ENCODE measurements around the gene SLC38A3. TPM values are rescaled to one million over a fixed set of nuclear protein-coding genes. Genes with fewer than 3 reads are reported as not detected.
"Not testable (repeated sequence)": the region's sequence is repeated elsewhere in the genome, so short reads cannot be mapped to it uniquely, and the experiment has no call there.

Gene SLC38A3
- total RNA-seq, 4 donors from 2014 or later, result 0.69 to 4.1 TPM; not detected in 2

GRCh38 chr3:50210510-50211367 lies 5.7 kb downstream of the SLC38A3 start:
- peaks cover 0 to under 1% of the 10 kb centered on the region in 2 donors for H3K4me1 ChIP-seq

GRCh38 chr3:50211368-50211717 lies 6.3 kb downstream of the SLC38A3 start:
- H3K36me3 ChIP-seq; intact Hi-C loops (cut with DNase I; ENCODE audit: low total_unique reads); H3K27me3 ChIP-seq; H3K4me3 ChIP-seq; H3K9me3 ChIP-seq; DNase-seq; H3K4me1 ChIP-seq; H3K27ac ChIP-seq: not testable (repeated sequence)

More at GRCh38 chr3:50210510-50211367, 5.7 kb downstream of the SLC38A3 start:
- intact Hi-C loops (cut with DNase I; ENCODE audit: low total_unique reads), result no loop called here
- Histone ChIP-seq H3K9me3 (no peaks in the 10 kb centered on the region), H3K27ac (no peak overlapping the region), H3K4me3 (no peak overlapping the region), H3K27me3 (peaks cover 0 to 3% of the 10 kb centered on the region in 2 donors), H3K36me3 (no peaks in the 10 kb centered on the region)
- no peak for DNase-seq
- TF ChIP-seq POLR2A (IDR thresholded peaks at IDR 0.05) (no peak), CTCF (IDR thresholded peaks at IDR 0.05) (no peak)

DNA sequence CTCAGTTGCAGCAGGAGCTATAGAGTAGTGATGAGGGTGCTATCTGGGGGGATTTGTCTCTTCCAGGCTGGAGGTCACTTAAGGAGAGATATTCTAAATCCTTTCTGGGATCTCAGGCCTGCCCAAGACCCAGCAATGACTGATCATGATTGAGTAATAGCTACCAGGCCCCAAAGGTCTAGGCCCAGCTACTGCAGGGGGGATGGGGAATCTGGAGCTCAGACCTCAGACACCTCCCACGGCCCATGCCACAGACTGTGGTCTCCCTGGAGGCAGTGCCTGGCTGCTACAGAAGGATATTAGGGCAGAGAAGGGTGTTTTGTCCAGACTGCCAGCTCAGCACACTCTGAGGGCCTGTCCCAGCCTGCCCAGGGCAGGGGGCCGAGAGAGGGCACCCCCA lies 6.9 kb downstream of the SLC38A3 start:
- Histone ChIP-seq H3K4me3 (no peak overlapping the region), H3K9me3 (no peaks in the 10 kb centered on the region), H3K36me3 (no peaks in the 10 kb centered on the region), H3K27me3 (no peaks in the 10 kb centered on the region), H3K27ac (no peak overlapping the region), H3K4me1 (no peaks in the 10 kb centered on the region)
- TF ChIP-seq CTCF (IDR thresholded peaks at IDR 0.05) (no peak), POLR2A (IDR thresholded peaks at IDR 0.05) (no peak)
- intact Hi-C loops (cut with DNase I; ENCODE audit: low total_unique reads), result no loop called here
- DNase-seq, result no peak

- Histone ChIP-seq H3K36me3 (no peaks in the 10 kb centered on the region), H3K27ac (no peak overlapping the region), H3K9me3 (no peaks in the 10 kb centered on the region), H3K27me3 (no peaks in the 10 kb centered on the region), H3K4me1 (no peaks in the 10 kb centered on the region), H3K4me3 (no peak overlapping the region)
- TF ChIP-seq CTCF (IDR thresholded peaks at IDR 0.05) (no peak), POLR2A (IDR thresholded peaks at IDR 0.05) (no peak)
- intact Hi-C loops (cut with DNase I; ENCODE audit: low total_unique reads), result no loop called here
- DNase-seq, result no peak
Measured at GRCh38 chr3:50212502-50212901, 7.4 kb downstream of the SLC38A3 start.

DNA sequence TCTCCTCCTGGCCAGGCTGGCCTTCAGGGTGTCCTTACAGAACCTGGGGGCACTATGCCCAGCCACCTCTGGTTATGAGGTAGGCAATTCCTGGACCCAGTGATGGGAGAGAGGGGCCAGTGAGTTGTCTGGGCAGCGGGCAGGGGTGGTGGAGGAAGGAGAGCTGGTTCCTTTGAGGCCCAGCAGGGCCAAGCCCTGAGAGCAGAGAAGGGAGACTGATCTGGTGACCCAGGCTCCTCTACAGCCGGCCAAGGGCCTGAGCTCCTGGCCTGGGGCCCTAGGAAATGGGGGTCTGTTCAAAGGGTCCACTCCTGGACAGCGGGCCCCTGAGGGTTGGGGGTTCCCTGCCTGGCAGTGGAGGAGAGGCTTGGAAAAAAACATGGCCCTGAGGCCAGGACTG lies 7.9 kb downstream of the SLC38A3 start:
- TF ChIP-seq CTCF (IDR thresholded peaks at IDR 0.05) (no peak), POLR2A (IDR thresholded peaks at IDR 0.05) (no peak)
- Histone ChIP-seq H3K4me1 (no peaks in the 10 kb centered on the region), H3K27me3 (no peaks in the 10 kb centered on the region), H3K9me3 (no peaks in the 10 kb centered on the region), H3K27ac (no peak overlapping the region), H3K4me3 (no peak overlapping the region), H3K36me3 (no peaks in the 10 kb centered on the region)
- no peak for DNase-seq
- intact Hi-C loops (cut with DNase I; ENCODE audit: low total_unique reads), result no loop called here

Measured in uterus (tissue), 4 donors.